ENCODE results near the gene METTL17. TPM values are rescaled to one million over a fixed set of nuclear protein-coding genes. Genes with fewer than 3 reads are reported as not detected.

The METTL17 gene
- total and polyA plus RNA-seq, 9 of the 15 experiments (the other 6 are each of a cell fraction or from before 2014, with no cell fraction given), result 65.6 to 150 (median 90.0) TPM

GRCh38 chr14:20989787-20990600 lies at the start of gene METTL17 (continued):
- no peak for TF ChIP-seq MYC (IDR thresholded peaks at IDR 0.05; ENCODE audit: low read depth, low read length)
- TF ChIP-seq MYC (CRISPR knock-in tag; IDR thresholded peaks at IDR 0.05; ENCODE audit: borderline replicate concordance, low read depth), result no peak
- no peak for TF ChIP-seq FOXO4 (CRISPR knock-in tag; IDR thresholded peaks at IDR 0.05)
- no peak for TF ChIP-seq E2F1 (CRISPR knock-in tag; IDR thresholded peaks at IDR 0.05)
- peak; percentile 31 for TF ChIP-seq POU5F1 (IDR thresholded peaks at IDR 0.05; ENCODE audit: borderline replicate concordance, low read depth, low read length, partially characterized antibody)
- TF ChIP-seq ELK1 (CRISPR knock-in tag; IDR thresholded peaks at IDR 0.05), result no peak
- TF ChIP-seq MTA2 (IDR thresholded peaks at IDR 0.05; ENCODE audit: low read depth), result peak; percentile 58
- TF ChIP-seq ZNF143 (CRISPR knock-in tag; IDR thresholded peaks at IDR 0.05), result no peak
- TF ChIP-seq ASH1L (IDR thresholded peaks at IDR 0.05; ENCODE audit: borderline replicate concordance, low read depth, partially characterized antibody), result peak; percentile 97
- TF ChIP-seq NR2C1 (IDR thresholded peaks at IDR 0.05), result peak; percentile 99
- TF ChIP-seq NR2C1 (tag; IDR thresholded peaks at IDR 0.05), result peak; percentile 100
- TF ChIP-seq TBL1XR1 (IDR thresholded peaks at IDR 0.05; ENCODE audit: low read length in 2 of 2), result no peak
- TF ChIP-seq RBBP5 (IDR thresholded peaks at IDR 0.05; ENCODE audit: borderline replicate concordance, insufficient read depth, low read length, poor library complexity, severe bottlenecking), result peak; percentile 69
- peak; percentile 85 for TF ChIP-seq POLR2A (conservative IDR thresholded peaks at IDR 0.05)
- peak in 1 of 2 experiments; percentile 59 for TF ChIP-seq E2F6 (IDR thresholded peaks at IDR 0.05; ENCODE audit: borderline replicate concordance in 1 of 2, extremely low read depth in 1 of 2, insufficient read depth in 1 of 2, insufficient read length in 1 of 2, low read depth in 1 of 2, low read length in 1 of 2, poor library complexity in 1 of 2, severe bottlenecking in 1 of 2)
- no peak for TF ChIP-seq ZNF644 (tag; IDR thresholded peaks at IDR 0.05; ENCODE audit: low read depth)
- peak; percentile 74 for TF ChIP-seq KDM5B (IDR thresholded peaks at IDR 0.05; ENCODE audit: insufficient replicate concordance, low read depth, low read length)
- no peak for TF ChIP-seq PTRF (tag; IDR thresholded peaks at IDR 0.05)

Data from K562 (cell line).